ENCODE data around the gene ELMO3.
A peak's percentile ranks its signal among the peaks of the same experiment; 100 is the strongest.

ELMO3 gene

DNA sequence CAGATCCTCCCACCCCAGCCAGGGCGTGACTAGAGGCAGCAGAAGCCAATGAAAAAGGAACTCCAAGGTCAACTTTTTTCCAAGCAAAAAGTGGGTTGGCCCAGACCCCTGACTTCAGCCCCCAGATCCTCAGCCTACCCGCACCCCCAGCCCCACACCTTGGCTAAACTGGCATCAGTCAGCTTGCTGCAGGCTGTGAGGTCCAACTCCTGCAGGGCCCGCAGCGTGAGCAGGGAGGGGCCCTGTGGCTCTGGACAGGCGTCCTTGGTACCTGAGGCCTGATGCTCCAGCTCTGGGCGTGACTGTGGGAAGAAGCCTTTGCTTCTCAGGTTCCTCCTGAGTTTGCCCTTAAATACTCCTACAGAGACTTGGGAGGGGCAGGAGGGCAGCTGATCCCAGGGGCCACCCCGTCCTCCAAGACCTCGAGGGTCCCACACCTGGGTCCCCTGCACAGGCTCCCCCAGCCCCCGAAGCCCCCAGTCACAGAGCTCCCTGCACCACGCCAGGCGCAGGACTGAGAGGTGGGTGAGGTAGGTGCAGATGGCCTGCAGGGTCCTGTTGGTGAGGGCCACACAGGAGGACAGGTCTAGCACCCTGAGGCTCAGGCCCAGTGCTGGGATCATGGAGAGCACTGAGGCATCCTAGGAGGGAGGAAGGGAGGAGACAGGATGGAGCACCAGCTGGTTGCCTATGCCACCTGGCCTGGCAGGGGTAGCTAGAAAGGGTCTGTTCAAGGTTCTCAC is 9.4 kb downstream of the ELMO3 start:
- peak overlapping the region in 3 of 11 experiments; percentile 33 to 37 (median 35); a peak in 5 of 22 replicates for H3K4me2 ChIP-seq
- 0 out of 22 replicates have a peak overlapping the region, but pooled peaks of 1 of the 11 experiments have one; percentile 10 for H3K27ac ChIP-seq
- no peak for TF ChIP-seq Cebpa-rat (IDR thresholded peaks at IDR 0.05)

DNA sequence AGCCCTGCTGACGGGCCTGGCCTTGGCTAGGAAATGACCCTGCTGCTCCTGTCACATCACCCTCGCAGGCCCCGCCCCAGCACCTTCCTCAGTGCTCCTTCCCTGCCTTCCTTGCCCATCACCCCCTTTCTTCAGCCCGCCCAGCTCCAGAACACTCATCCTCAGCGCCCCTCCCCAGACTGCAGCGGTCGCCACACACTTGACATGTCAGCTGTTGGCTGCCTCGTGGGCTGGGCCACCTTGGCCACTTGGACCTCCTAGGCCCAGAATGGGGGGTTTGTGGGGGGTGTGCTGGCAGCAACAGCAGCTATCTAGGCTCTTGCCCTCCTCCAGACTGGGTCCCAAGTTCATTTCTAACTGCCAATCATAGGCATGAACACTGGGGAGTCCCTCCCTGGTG is 10.6 kb downstream of the ELMO3 start:
- no peak overlapping the region for H3K4me2 ChIP-seq
- peaks cover 0 to 22% (median 5%) of the 10 kb centered on the region in 10 experiments; a peak in 9 of 20 replicates for H3K4me1 ChIP-seq
- no peaks in the 10 kb centered on the region for H3K27me3 ChIP-seq
- H4K20me1 ChIP-seq, result peaks cover 0 to 36% (median 7%) of the 10 kb centered on the region in 11 experiments; a peak in 11 of 22 replicates
- H3K27ac ChIP-seq, result no peak overlapping the region
- no peak overlapping the region for H3K9ac ChIP-seq
- TF ChIP-seq Cebpa-rat (IDR thresholded peaks at IDR 0.05), result no peak
- H3K36me3 ChIP-seq, result peaks cover under 1 to 31% (median 14%) of the 10 kb centered on the region in 11 experiments; a peak in 17 of 22 replicates
- H3K4me3 ChIP-seq, result no peak overlapping the region
- no peaks in the 10 kb centered on the region for H3K9me3 ChIP-seq (replicated peaks in 1 of 11)

More for the DNA sequence above, 9.4 kb downstream of the ELMO3 start:
- Histone ChIP-seq H3K4me1 (peaks cover 0 to 22% (median 5%) of the 10 kb centered on the region in 10 experiments; a peak in 9 of 20 replicates), H3K9ac (peak overlapping the region in 3 of 11 experiments; percentile 15 to 41 (median 34); a peak in 3 of 22 replicates), H3K9me3 (replicated peaks in 1 of 11) (no peaks in the 10 kb centered on the region), H3K36me3 (peaks cover 10 to 43% (median 26%) of the 10 kb centered on the region in 11 experiments; a peak in 21 of 22 replicates), H4K20me1 (peaks cover 0 to 48% (median 14%) of the 10 kb centered on the region in 11 experiments; a peak in 12 of 22 replicates), H3K4me3 (no peak overlapping the region), H3K27me3 (no peaks in the 10 kb centered on the region)

DNA sequence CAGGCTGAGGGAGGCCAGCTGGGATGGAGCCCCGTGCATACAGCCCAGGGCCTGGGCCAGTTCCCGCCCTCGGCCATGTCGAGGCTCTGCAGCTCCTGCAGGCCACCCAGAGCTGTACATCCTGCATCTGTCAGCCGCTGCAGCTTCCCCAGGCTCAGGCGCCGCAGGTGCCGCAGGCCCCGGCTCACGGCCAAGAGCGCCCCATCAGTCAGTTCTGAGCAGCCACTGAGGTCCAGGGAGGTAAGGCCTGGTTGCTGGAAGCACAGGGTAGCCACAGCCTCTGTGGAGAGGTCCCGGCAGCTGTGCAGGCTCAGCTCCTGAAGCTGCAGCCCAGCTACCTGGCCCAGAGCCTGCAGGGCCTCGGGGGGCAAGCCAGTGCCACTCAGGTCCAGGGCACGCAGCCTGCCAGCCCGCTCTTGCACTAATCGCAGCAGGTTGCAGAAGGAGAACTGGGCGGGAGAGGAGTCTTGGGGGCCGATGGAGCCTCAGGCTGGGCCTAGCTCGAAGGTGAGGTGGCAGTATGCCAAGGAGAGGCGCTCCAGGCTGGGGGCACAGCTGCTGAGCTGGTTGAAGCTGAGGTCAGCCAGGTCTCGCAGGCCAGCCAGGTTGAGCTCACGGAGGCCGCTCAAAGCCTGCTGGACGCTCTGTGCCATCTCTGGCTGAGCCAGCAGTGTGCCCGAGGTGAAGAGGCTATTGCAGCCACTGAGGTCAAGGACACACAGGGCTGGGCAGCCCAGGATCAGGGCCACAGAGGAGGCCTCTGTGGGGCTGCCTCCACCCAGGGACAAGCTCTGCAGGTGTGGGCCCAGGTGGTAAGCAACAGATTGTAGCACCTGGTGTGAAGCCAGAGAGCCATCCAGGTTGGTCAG is 11.4 kb downstream of the ELMO3 start:
- Histone ChIP-seq H3K9me3 (replicated peaks in 1 of 11) (no peaks in the 10 kb centered on the region), H4K20me1 (peaks cover 0 to 33% (median 6%) of the 10 kb centered on the region in 11 experiments; a peak in 8 of 22 replicates), H3K27me3 (no peaks in the 10 kb centered on the region), H3K9ac (no peak overlapping the region), H3K27ac (no peak overlapping the region), H3K4me2 (no peak overlapping the region), H3K4me3 (no peak overlapping the region), H3K4me1 (peaks cover 0 to 24% (median 5%) of the 10 kb centered on the region in 10 experiments; a peak in 10 of 20 replicates), H3K36me3 (peaks cover 0 to 26% (median 10%) of the 10 kb centered on the region in 11 experiments; a peak in 13 of 22 replicates)
- TF ChIP-seq Cebpa-rat (IDR thresholded peaks at IDR 0.05), result no peak

DNA sequence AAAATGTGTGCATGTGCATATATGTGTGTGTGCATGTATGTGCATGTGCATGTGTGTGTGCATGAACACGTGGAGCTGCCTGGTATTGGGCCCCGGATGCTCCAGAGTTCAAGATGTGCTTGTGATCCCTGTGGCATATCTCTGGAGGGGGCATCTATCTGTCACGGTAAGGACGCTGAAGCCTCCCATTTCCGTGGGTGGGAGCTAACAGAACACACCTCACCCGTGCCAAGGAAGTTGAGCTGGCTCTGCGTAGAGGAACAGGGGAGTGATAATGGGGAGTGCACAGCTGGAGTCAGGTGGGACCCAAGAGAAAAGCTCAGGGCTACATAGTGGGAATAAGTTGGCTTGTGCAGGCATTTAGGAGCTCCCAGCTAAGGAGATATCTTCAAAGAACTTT is 12.7 kb downstream of the ELMO3 start:
- Histone ChIP-seq H3K4me1 (peaks cover 6 to 38% (median 12%) of the 10 kb centered on the region in 10 experiments), H3K4me2 (no peak overlapping the region), H3K9ac (no peak overlapping the region), H3K27me3 (no peaks in the 10 kb centered on the region), H4K20me1 (peaks cover 0 to 21% (median 0%) of the 10 kb centered on the region in 11 experiments; a peak in 5 of 22 replicates), H3K36me3 (peaks cover 0 to 12% (median 0%) of the 10 kb centered on the region in 11 experiments; a peak in 5 of 22 replicates), H3K4me3 (no peak overlapping the region), H3K27ac (no peak overlapping the region), H3K9me3 (replicated peaks in 1 of 11) (no peaks in the 10 kb centered on the region)
- no peak for TF ChIP-seq Cebpa-rat (IDR thresholded peaks at IDR 0.05)

DNA sequence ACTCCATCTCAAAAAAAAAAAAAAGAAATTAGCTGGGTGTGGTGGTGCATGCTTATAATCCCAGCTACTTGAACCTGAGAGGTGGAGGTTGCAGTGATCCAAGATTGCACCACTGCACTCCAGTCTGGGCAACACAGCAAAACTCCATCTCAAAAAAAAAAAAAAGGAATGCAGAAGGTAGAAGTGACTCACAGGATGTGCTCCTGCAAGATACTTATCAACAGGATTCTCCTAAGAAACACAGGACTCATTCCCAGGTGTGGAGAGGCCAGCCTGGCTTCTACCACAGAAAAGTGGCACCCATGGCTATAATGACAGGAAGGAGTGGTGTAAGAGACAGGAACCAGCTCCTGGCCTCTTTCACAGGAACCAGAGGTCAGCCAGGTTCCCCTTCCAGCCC is 13.8 kb downstream of the ELMO3 start:
- Histone ChIP-seq H3K4me1 (peaks cover 17 to 39% (median 23%) of the 10 kb centered on the region in 10 experiments), H3K9me3 (replicated peaks in 1 of 11) (no peaks in the 10 kb centered on the region), H3K27me3 (no peaks in the 10 kb centered on the region), H3K9ac (no peak overlapping the region; a peak in 1 of 22 replicates), H3K4me3 (no peak overlapping the region), H4K20me1 (peaks cover 0 to 10% (median 0%) of the 10 kb centered on the region in 11 experiments; a peak in 4 of 22 replicates), H3K36me3 (peaks cover 0 to 1% (median 0%) of the 10 kb centered on the region in 11 experiments; a peak in 1 of 22 replicates), H3K27ac (no peak overlapping the region), H3K4me2 (no peak overlapping the region; a peak in 1 of 22 replicates)
- no peak for TF ChIP-seq Cebpa-rat (IDR thresholded peaks at IDR 0.05)

DNA sequence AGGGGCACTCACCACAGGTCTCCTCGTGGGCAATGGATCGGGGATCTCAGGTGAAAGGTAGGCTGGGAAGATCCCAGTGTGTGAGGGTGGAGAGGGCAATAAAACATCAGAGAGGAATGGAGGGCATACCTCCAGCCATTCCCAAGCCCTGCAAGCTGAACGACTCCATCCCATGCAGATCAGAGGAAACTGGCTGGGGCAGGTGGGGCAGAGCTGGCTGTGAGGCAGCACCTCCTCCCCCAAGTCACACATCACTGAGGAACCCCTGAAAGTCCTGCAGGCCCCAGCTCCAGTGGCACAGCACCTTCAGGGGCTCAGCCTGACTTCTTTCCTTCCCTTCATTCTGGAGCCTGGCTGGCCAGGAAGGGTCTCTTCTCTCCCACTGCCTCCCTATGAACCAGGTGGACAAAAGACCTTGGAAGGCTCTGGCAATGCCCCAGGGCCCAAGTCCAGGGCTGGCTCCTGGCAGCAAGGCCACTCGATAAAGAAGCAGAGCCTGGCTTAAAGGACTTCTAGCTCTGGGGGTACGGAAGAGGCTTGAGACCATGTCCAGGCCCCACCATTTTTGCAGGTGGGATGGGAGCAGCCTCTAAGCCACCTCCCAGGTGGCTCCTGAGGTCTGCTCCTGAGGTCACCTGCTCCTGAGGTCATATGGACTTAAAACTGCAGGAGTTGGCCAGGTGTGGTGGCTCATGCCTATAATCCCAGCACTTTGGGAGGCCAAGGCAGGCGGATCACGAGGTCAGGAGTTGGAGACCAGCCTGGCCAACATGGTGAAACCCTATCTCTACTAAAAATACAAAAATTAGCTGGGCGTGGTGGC is 14.5 kb downstream of the ELMO3 start:
- TF ChIP-seq Cebpa-rat (IDR thresholded peaks at IDR 0.05), result no peak
- Histone ChIP-seq H3K27ac (no peak overlapping the region), H3K9ac (no peak overlapping the region; a peak in 1 of 22 replicates), H4K20me1 (peaks cover 0 to 4% (median 0%) of the 10 kb centered on the region in 11 experiments; a peak in 3 of 22 replicates), H3K36me3 (no peaks in the 10 kb centered on the region), H3K9me3 (replicated peaks in 1 of 11) (no peaks in the 10 kb centered on the region), H3K4me1 (peaks cover 23 to 39% (median 29%) of the 10 kb centered on the region in 10 experiments), H3K4me2 (no peak overlapping the region; a peak in 1 of 22 replicates), H3K27me3 (no peaks in the 10 kb centered on the region), H3K4me3 (no peak overlapping the region)

DNA sequence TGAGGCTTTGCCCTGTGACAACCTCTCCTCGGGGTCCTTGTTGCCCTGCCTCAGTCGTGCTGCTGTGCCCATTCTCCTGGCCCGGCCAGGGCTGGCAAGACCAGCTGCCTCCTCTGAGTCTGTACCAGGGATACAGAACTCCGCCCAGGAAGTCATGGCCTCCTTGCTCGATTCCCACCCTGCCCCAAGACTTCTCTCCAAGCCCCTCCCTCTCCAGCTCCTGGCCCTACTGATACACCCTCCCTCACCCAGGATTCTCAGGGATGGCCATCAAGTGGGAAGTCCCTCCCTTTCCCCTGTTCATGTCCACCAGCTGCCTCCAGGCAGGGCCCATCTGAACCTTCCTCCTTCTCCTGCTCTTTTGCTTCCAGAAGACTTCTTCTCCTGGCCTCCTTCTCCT is 16.8 kb downstream of the ELMO3 start:
- Histone ChIP-seq H3K27ac (no peak overlapping the region), H3K4me1 (peaks cover 37 to 59% (median 41%) of the 10 kb centered on the region in 10 experiments), H3K9ac (no peak overlapping the region), H3K36me3 (no peaks in the 10 kb centered on the region), H3K27me3 (no peaks in the 10 kb centered on the region), H3K4me3 (no peak overlapping the region), H3K4me2 (peak overlapping the region in 3 of 11 experiments; percentile 77 to 86 (median 85); a peak in 6 of 22 replicates), H3K9me3 (replicated peaks in 1 of 11) (no peaks in the 10 kb centered on the region), H4K20me1 (no peaks in the 10 kb centered on the region)
- TF ChIP-seq Cebpa-rat (IDR thresholded peaks at IDR 0.05), result no peak
